HT-29 (cell line): ENCODE results near the gene EIF5A2. TPM values are rescaled to one million over a fixed set of nuclear protein-coding genes. Genes with fewer than 3 reads are reported as not detected.
"Not testable (repeated sequence)": the region's sequence is repeated elsewhere in the genome, so short reads cannot be mapped to it uniquely, and the experiment has no call there.

Experiments
- DNase-seq: peaks from one replicate; pipeline ENCODE4 v3.0.0-alpha.2; 2015; ENCODE audit warnings: low spot score
- total RNA-seq: library from RNA; depleted of rRNA; stranded (reverse); fragments of >200 nt; shearing (Covaris generic); gene quantifications from 2 replicates; pipeline ENCODE4 v1.2.3, GENCODE V29; 2014; rRNA removed

EIF5A2 gene
- 2.8 and 3.9 TPM in 2 replicates for total RNA-seq

GRCh38 chr3:170908235-170909116 is at the start of gene EIF5A2:
Gene EIF5A2 (minus strand): TSS chr3:170908637. CDS start chr3:170907806, 831 bp downstream.
- peak; percentile 98 for DNase-seq

GRCh38 chr3:170956647-170957046 is 48.2 kb upstream of the EIF5A2 start:
- no peak for DNase-seq

- DNase-seq: no peak
Measured at GRCh38 chr3:170953736-170954135, 45.3 kb upstream of the EIF5A2 start.

- DNase-seq: no peak
Measured at GRCh38 chr3:170953229-170953628, 44.8 kb upstream of the EIF5A2 start.

- DNase-seq: no peak
Measured at GRCh38 chr3:170949211-170949610, 40.8 kb upstream of the EIF5A2 start.

GRCh38 chr3:170947018-170947769 is 38.8 kb upstream of the EIF5A2 start:
- DNase-seq: no peak

GRCh38 chr3:170942011-170942410 is 33.6 kb upstream of the EIF5A2 start:
- DNase-seq: no peak

GRCh38 chr3:170941551-170941950 is 33.1 kb upstream of the EIF5A2 start:
- no peak for DNase-seq

GRCh38 chr3:170933039-170933438 is 24.6 kb upstream of the EIF5A2 start:
- DNase-seq: not testable (repeated sequence)

- DNase-seq: not testable (repeated sequence)
Measured at GRCh38 chr3:170923553-170923952, 15.1 kb upstream of the EIF5A2 start.

- DNase-seq: no peak
Measured at GRCh38 chr3:170918715-170919114, 10.3 kb upstream of the EIF5A2 start.

GRCh38 chr3:170914690-170915089 is 6.3 kb upstream of the EIF5A2 start:
- DNase-seq: no peak

GRCh38 chr3:170914212-170914611 is 5.8 kb upstream of the EIF5A2 start:
- DNase-seq: no peak

- DNase-seq: no peak
Measured at GRCh38 chr3:170911051-170911450, 2.6 kb upstream of the EIF5A2 start.

- DNase-seq: no peak
Measured at GRCh38 chr3:170910542-170910941, 2.1 kb upstream of the EIF5A2 start.

GRCh38 chr3:170909129-170909903 is 879 bp upstream of the EIF5A2 start:
- DNase-seq: peak; percentile 49

- DNase-seq: no peak
Measured at GRCh38 chr3:170907637-170908234, 701 bp downstream of the EIF5A2 start.

GRCh38 chr3:170905862-170906261 is 2.6 kb downstream of the EIF5A2 start:
- DNase-seq: no peak

GRCh38 chr3:170903123-170903522 is 5.3 kb downstream of the EIF5A2 start:
- no peak for DNase-seq

GRCh38 chr3:170899455-170899854 is 9.0 kb downstream of the EIF5A2 start:
- no peak for DNase-seq

- DNase-seq: no peak
Measured at GRCh38 chr3:170897978-170898377, 10.5 kb downstream of the EIF5A2 start.
